Measurements from ENCODE around the gene WDR45B. TPM values are rescaled to one million over a fixed set of nuclear protein-coding genes. Genes with fewer than 3 reads are reported as not detected.
"Not testable (repeated sequence)": the region's sequence is repeated elsewhere in the genome, so short reads cannot be mapped to it uniquely, and the experiment has no call there.

WDR45B gene
- total RNA-seq, 1 experiment from 2014 or later = 110 TPM

- no peaks in the 10 kb centered on the region for H3K9me3 ChIP-seq
- DNase-seq = no peak
- H3K36me3 ChIP-seq = peaks cover 60% of the 10 kb centered on the region
- no peaks in the 10 kb centered on the region for H3K27me3 ChIP-seq
- no peak overlapping the region for H3K4me3 ChIP-seq
Measured at GRCh38 chr17:82587234-82588086, 60.8 kb downstream of the WDR45B start.

DNA sequence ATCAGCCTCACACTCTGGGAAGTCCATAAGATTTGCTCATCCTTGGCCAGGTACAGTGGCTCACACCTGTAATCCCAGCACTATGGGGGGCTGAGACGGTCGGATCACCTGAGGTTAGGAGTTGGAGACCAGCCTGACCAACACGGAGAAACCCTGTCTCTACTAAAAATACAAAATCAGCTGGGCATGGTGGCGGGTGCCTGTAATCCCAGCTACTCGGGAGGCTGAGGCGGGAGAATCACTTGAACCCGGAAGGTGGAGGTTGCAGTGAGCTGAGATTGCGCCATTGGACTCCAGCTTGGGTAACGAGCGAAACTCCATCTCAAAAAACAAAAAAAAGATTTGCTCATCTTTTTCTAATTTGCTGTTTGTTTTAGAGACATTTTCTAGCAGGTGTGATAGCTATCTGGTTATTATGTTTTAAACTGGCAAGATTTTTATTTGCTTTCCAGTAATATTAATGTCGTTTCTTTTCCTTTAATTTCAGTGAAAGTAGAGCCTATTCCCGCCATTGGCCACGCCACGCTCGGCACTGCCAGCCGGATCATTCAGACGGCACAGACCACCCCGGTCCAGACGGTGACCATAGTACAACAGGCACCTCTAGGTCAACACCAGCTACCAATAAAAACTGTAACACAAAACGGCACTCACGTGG lies 61.5 kb downstream of the WDR45B start:
- Histone ChIP-seq H3K27me3 (no peaks in the 10 kb centered on the region), H3K9me3 (no peaks in the 10 kb centered on the region), H3K36me3 (peaks cover 56% of the 10 kb centered on the region), H3K4me3 (no peak overlapping the region)
- DNase-seq = no peak

GRCh38 chr17:82585935-82586575 lies 62.2 kb downstream of the WDR45B start:
- not testable (repeated sequence) for DNase-seq, H3K9me3 ChIP-seq, H3K4me3 ChIP-seq, H3K27me3 ChIP-seq
- H3K36me3 ChIP-seq = peaks cover 51% of the 10 kb centered on the region

GRCh38 chr17:82583720-82584234 lies 64.5 kb downstream of the WDR45B start:
- no peak for DNase-seq
- peaks cover 51% of the 10 kb centered on the region for H3K36me3 ChIP-seq
- H3K27me3 ChIP-seq = no peaks in the 10 kb centered on the region
- no peaks in the 10 kb centered on the region for H3K9me3 ChIP-seq
- H3K4me3 ChIP-seq = no peak overlapping the region

GRCh38 chr17:82582709-82583108 lies 65.5 kb downstream of the WDR45B start:
- no peak overlapping the region for H3K4me3 ChIP-seq
- no peak for DNase-seq

GRCh38 chr17:82582213-82582612 lies 66.0 kb downstream of the WDR45B start:
- no peaks in the 10 kb centered on the region for H3K9me3 ChIP-seq
- H3K27me3 ChIP-seq = no peaks in the 10 kb centered on the region
- DNase-seq = no peak
- H3K4me3 ChIP-seq = no peak overlapping the region
- H3K36me3 ChIP-seq = peaks cover 48% of the 10 kb centered on the region

More at GRCh38 chr17:82582709-82583108, 65.5 kb downstream of the WDR45B start:
- Histone ChIP-seq H3K27me3 (no peaks in the 10 kb centered on the region), H3K9me3 (no peaks in the 10 kb centered on the region), H3K36me3 (peaks cover 47% of the 10 kb centered on the region)

- H3K9me3 ChIP-seq, H3K4me3 ChIP-seq, DNase-seq, H3K27me3 ChIP-seq: not testable (repeated sequence)
- peaks cover 52% of the 10 kb centered on the region for H3K36me3 ChIP-seq
Measured at GRCh38 chr17:82579969-82580368, 68.3 kb downstream of the WDR45B start.

- H3K27me3 ChIP-seq = no peaks in the 10 kb centered on the region
- H3K36me3 ChIP-seq = peaks cover 48% of the 10 kb centered on the region
- H3K4me3 ChIP-seq = no peak overlapping the region
- H3K9me3 ChIP-seq = no peaks in the 10 kb centered on the region
- DNase-seq = no peak
Measured at GRCh38 chr17:82577300-82577699, 70.9 kb downstream of the WDR45B start.

- H3K27me3 ChIP-seq, DNase-seq, H3K9me3 ChIP-seq, H3K4me3 ChIP-seq: not testable (repeated sequence)
- H3K36me3 ChIP-seq = peaks cover 60% of the 10 kb centered on the region
Measured at GRCh38 chr17:82575581-82576221, 72.5 kb downstream of the WDR45B start.

DNA sequence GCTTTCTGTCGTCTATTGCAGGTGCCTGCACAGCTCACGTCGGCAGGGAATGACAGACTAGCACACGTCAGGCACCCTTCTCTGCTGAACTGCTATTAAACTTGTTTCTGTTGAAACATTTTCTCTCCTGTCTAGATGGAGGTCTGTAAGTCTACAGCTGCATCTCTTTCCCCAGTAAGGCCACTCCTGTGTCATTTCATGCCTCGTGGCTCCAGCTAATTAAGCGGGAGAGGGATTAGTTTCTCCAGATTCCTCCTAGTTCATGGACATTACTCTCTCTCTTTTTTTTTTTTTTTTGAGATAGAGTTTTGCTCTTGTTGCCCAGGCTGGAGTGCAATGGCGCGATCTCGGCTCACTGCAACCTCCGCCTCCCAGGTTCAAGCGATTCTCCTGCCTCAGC lies 74.2 kb downstream of the WDR45B start:
- no peaks in the 10 kb centered on the region for H3K9me3 ChIP-seq
- no peaks in the 10 kb centered on the region for H3K27me3 ChIP-seq
- no peak overlapping the region for H3K4me3 ChIP-seq
- H3K36me3 ChIP-seq = peaks cover 65% of the 10 kb centered on the region
- DNase-seq = no peak

- Histone ChIP-seq H3K4me3 (no peak overlapping the region), H3K36me3 (peaks cover 67% of the 10 kb centered on the region), H3K27me3 (no peaks in the 10 kb centered on the region), H3K9me3 (no peaks in the 10 kb centered on the region)
- no peak for DNase-seq
Measured at GRCh38 chr17:82571855-82572254, 76.4 kb downstream of the WDR45B start.

- no peaks in the 10 kb centered on the region for H3K27me3 ChIP-seq
- peaks cover 70% of the 10 kb centered on the region for H3K36me3 ChIP-seq
- H3K9me3 ChIP-seq = no peaks in the 10 kb centered on the region
- no peak overlapping the region for H3K4me3 ChIP-seq
- DNase-seq = no peak
Measured at GRCh38 chr17:82570277-82570676, 78.0 kb downstream of the WDR45B start.

DNA sequence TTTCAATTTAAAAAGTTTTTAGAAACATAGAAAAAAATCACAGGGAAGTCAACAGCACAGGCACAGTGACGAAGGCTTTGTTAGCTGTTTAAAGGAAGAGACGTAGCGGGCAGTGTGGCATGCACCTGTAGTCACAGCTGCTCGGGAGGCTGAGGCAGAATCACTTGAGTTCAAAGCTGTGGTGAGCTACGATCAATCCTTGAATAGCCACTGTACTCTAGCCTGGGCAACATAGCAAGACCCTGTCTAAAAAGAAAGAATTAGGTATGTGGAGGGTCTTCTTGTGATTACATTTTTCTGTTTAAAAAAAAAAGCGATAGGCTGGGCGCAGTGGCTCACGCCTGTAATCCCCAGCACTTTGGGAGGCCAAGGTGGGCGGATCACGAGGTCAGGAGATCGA lies 78.6 kb downstream of the WDR45B start:
- no peak for DNase-seq
- Histone ChIP-seq H3K27me3 (no peaks in the 10 kb centered on the region), H3K9me3 (no peaks in the 10 kb centered on the region), H3K4me3 (no peak overlapping the region), H3K36me3 (peaks cover 73% of the 10 kb centered on the region)

DNA sequence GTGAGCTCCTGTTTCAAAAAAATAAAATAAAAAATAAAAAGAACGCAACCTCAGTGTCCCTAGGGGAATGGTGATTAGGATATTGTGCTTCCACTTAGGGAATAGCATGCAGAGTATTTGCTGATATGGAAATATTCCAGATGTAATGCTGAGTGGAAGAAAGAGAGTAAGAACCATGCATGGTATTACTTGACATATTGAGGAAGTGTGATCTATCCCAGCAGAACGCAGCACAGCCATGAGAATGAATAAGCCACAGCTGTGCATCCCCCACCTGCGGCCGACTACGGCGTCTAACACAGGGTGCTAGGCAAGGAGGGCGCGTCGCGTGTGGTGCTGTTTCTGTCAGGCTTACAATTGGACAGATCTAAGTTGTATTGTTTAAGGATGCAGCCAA lies 79.2 kb downstream of the WDR45B start:
- no peak overlapping the region for H3K4me3 ChIP-seq
- DNase-seq = no peak
- peaks cover 73% of the 10 kb centered on the region for H3K36me3 ChIP-seq
- no peaks in the 10 kb centered on the region for H3K9me3 ChIP-seq
- no peaks in the 10 kb centered on the region for H3K27me3 ChIP-seq

GRCh38 chr17:82567286-82567685 lies 81.0 kb downstream of the WDR45B start:
- H3K4me3 ChIP-seq = no peak overlapping the region
- H3K36me3 ChIP-seq = peaks cover 59% of the 10 kb centered on the region
- no peaks in the 10 kb centered on the region for H3K9me3 ChIP-seq
- no peak for DNase-seq
- H3K27me3 ChIP-seq = no peaks in the 10 kb centered on the region

DNA sequence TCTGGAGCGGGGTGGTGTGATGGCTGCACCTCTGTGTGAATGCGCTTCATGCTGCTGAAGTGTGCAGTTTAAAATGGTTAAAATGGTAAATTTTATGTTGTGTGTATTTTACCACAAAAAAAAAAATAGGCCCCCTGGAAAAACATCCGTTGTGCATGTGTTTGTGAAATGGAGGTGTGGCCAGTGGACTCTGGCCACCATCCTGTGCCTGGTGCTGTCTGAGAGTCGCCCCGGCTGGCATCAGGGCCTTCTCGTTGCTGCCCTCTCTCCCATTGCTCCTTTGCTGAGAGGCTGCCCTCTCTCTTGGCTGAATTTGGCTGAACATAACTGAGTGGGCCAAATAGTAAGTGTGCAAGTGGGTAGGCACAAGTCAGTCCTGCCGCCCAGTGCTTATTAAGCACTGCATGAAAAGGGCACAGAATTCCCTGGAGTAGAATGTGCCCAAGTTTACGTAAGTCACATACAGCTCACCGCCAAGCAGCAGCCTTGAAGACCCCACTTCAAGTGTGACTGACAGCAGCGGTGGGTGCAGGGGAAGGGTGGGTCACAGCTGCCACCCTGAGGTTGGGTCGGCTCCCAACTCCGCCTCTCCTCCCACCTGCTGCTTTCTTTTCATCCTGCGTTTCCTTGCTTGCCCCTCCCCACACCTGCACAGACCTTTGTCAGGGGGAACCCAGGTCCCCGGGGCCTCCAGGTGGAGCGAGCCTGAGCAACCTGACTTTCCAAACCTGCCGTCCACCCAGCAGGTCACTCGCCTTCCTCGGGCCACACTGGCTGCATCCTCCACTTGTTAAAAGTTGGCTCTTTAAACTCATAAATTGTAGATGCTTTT lies 81.9 kb downstream of the WDR45B start:
- peaks cover 50% of the 10 kb centered on the region for H3K36me3 ChIP-seq
- H3K9me3 ChIP-seq = no peaks in the 10 kb centered on the region
- no peak for DNase-seq
- no peaks in the 10 kb centered on the region for H3K27me3 ChIP-seq
- no peak overlapping the region for H3K4me3 ChIP-seq
